ENCODE data around the gene LATS2.

DNA sequence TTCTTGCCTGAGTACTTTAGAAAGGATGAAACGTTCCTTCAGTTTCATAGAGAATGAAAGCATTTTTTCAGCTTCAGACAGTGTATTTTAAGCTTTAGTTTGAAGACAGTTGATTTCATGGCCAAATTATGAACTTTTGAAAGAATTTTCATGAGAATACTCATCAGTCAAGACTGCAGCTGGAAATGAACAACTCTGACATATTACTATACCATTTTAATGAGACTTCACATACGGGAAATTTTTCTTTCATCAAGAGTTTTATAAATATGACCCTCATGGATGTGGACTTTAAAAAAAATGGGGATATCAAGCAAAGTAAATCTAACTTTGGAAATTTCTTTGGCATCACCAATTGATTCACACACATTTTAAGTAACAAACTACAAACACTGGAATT is 6.4 kb downstream of the LATS2 start:
- no peak for TF ChIP-seq POLR2A (IDR thresholded peaks at IDR 0.05)
- TF ChIP-seq, protein P1, sequence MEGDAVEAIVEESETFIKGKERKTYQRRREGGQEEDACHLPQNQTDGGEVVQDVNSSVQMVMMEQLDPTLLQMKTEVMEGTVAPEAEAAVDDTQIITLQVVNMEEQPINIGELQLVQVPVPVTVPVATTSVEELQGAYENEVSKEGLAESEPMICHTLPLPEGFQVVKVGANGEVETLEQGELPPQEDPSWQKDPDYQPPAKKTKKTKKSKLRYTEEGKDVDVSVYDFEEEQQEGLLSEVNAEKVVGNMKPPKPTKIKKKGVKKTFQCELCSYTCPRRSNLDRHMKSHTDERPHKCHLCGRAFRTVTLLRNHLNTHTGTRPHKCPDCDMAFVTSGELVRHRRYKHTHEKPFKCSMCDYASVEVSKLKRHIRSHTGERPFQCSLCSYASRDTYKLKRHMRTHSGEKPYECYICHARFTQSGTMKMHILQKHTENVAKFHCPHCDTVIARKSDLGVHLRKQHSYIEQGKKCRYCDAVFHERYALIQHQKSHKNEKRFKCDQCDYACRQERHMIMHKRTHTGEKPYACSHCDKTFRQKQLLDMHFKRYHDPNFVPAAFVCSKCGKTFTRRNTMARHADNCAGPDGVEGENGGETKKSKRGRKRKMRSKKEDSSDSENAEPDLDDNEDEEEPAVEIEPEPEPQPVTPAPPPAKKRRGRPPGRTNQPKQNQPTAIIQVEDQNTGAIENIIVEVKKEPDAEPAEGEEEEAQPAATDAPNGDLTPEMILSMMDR (IDR thresholded peaks at IDR 0.05), result no peak
- no peak for TF ChIP-seq EP300 (IDR thresholded peaks at IDR 0.05)
- no peak for TF ChIP-seq POLR2AphosphoS5 (IDR thresholded peaks at IDR 0.05)
